Measurements from ENCODE around the gene KIF20A. TPM values are rescaled to one million over a fixed set of nuclear protein-coding genes. Genes with fewer than 3 reads are reported as not detected.

Gene KIF20A
- total and polyA plus RNA-seq, 2 donors (not counting 1 experiment from before 2014, with no cell fraction given), result 0.13 to 0.47 TPM

GRCh38 chr5:138157626-138158025, 21.3 kb upstream of the KIF20A start:
- WGBS (ENCODE audit: insufficient coverage), result 100% methylated on average over 1 of the region's 1 CpG
- no peak overlapping the region for H3K4me2 ChIP-seq (replicated peaks; ENCODE audit: low read depth, low read length, poor library complexity, severe bottlenecking)
- intact Hi-C loops (cut with micrococcal nuclease), result no loop called here
- no peaks in the 10 kb centered on the region for H3K4me1 ChIP-seq (ENCODE audit: control insufficient read depth in 2 of 2, insufficient read depth in 2 of 2, low read length in 2 of 2)
- no peak for ATAC-seq (ENCODE audit: low read depth)
- Mint-ChIP-seq H3K27ac (no peak overlapping the region), H3K4me1 (no peaks in the 10 kb centered on the region), H3K27me3 (no peaks in the 10 kb centered on the region), H3K9me3 (ENCODE audit: insufficient read depth) (no peaks in the 10 kb centered on the region), H3K4me3 (no peak overlapping the region)
- H3K27me3 ChIP-seq (replicated peaks in 1 of 4; ENCODE audit: control extremely low read depth in 1 of 4, control insufficient read depth in 3 of 4, insufficient read depth in 4 of 4, low read length in 3 of 4), result no peaks in the 10 kb centered on the region
- no peaks in the 10 kb centered on the region for H4K20me1 ChIP-seq (ENCODE audit: control insufficient read depth, insufficient read depth, low read length, poor library complexity, severe bottlenecking)
- no peak overlapping the region for H3K27ac ChIP-seq (ENCODE audit: low read length in 2 of 2)
- H3K9me3 ChIP-seq (ENCODE audit: control extremely low read depth in 1 of 3, control insufficient read depth in 2 of 3, insufficient read depth in 1 of 3, low read length in 2 of 3), result no peaks in the 10 kb centered on the region
- POLR2A ChIA-PET, result no interaction called here
- no peak overlapping the region for H3K9ac ChIP-seq (ENCODE audit: low read length)
- no peak overlapping the region for H2AFZ ChIP-seq (ENCODE audit: insufficient read depth, low read depth, low read length, poor library complexity, severe bottlenecking)
- CTCF ChIA-PET, result no interaction called here
- TF ChIP-seq EZH2 (IDR thresholded peaks at IDR 0.05; ENCODE audit: borderline replicate concordance, insufficient read depth, low read depth, low read length, poor library complexity, severe bottlenecking) (no peak), CTCF (IDR thresholded peaks at IDR 0.05) (no peak)
- DNase-seq, result no peak
- H3K4me3 ChIP-seq (ENCODE audit: control extremely low read depth in 1 of 5, extremely low read depth in 1 of 5, insufficient read depth in 1 of 5, low read depth in 2 of 5, low read length in 4 of 5), result no peak overlapping the region
- peaks cover 20 to 60% of the 10 kb centered on the region in 2 experiments for H3K36me3 ChIP-seq (replicated peaks in 1 of 2; ENCODE audit: control extremely low read depth in 1 of 2, control insufficient read depth in 1 of 2, extremely low read depth in 1 of 2, insufficient read depth in 2 of 2, low read length in 1 of 2)
- no peaks in the 10 kb centered on the region for H3K79me2 ChIP-seq (ENCODE audit: control insufficient read depth, insufficient read depth, low read length)

GRCh38 chr5:138159666-138160065, 19.2 kb upstream of the KIF20A start:
- no peak overlapping the region for H3K9ac ChIP-seq (ENCODE audit: low read length)
- H3K4me1 ChIP-seq (ENCODE audit: control insufficient read depth in 2 of 2, insufficient read depth in 2 of 2, low read length in 2 of 2), result no peaks in the 10 kb centered on the region
- peak overlapping the region; percentile 26 for H3K27ac Mint-ChIP-seq
- no peak overlapping the region for H3K4me3 Mint-ChIP-seq
- no peak for TF ChIP-seq EZH2 (IDR thresholded peaks at IDR 0.05; ENCODE audit: borderline replicate concordance, insufficient read depth, low read depth, low read length, poor library complexity, severe bottlenecking)
- TF ChIP-seq CTCF (IDR thresholded peaks at IDR 0.05), result no peak
- H3K79me2 ChIP-seq (ENCODE audit: control insufficient read depth, insufficient read depth, low read length), result no peaks in the 10 kb centered on the region
- DNase-seq (no peak), ATAC-seq (ENCODE audit: low read depth) (no peak)
- H3K27ac ChIP-seq (ENCODE audit: low read length in 2 of 2), result no peak overlapping the region
- ChIA-PET POLR2A (no interaction called here), CTCF (no interaction called here)
- H4K20me1 ChIP-seq (ENCODE audit: control insufficient read depth, insufficient read depth, low read length, poor library complexity, severe bottlenecking), result no peaks in the 10 kb centered on the region
- H3K27me3 ChIP-seq (replicated peaks in 1 of 4; ENCODE audit: control extremely low read depth in 1 of 4, control insufficient read depth in 3 of 4, insufficient read depth in 4 of 4, low read length in 3 of 4), result no peaks in the 10 kb centered on the region
- intact Hi-C loops (cut with micrococcal nuclease), result no loop called here
- H3K4me3 ChIP-seq (ENCODE audit: control extremely low read depth in 1 of 5, extremely low read depth in 1 of 5, insufficient read depth in 1 of 5, low read depth in 2 of 5, low read length in 4 of 5), result no peak overlapping the region
- H3K9me3 Mint-ChIP-seq (ENCODE audit: insufficient read depth), result no peaks in the 10 kb centered on the region
- peaks cover 29 to 81% of the 10 kb centered on the region in 2 experiments for H3K36me3 ChIP-seq (replicated peaks in 1 of 2; ENCODE audit: control extremely low read depth in 1 of 2, control insufficient read depth in 1 of 2, extremely low read depth in 1 of 2, insufficient read depth in 2 of 2, low read length in 1 of 2)
- no peaks in the 10 kb centered on the region for H3K9me3 ChIP-seq (ENCODE audit: control extremely low read depth in 1 of 3, control insufficient read depth in 2 of 3, insufficient read depth in 1 of 3, low read length in 2 of 3)
- H2AFZ ChIP-seq (ENCODE audit: insufficient read depth, low read depth, low read length, poor library complexity, severe bottlenecking), result no peak overlapping the region
- 100% methylated on average over 3 of the region's 5 CpGs for WGBS (ENCODE audit: insufficient coverage)
- H3K4me1 Mint-ChIP-seq, result no peaks in the 10 kb centered on the region
- H3K27me3 Mint-ChIP-seq, result no peaks in the 10 kb centered on the region
- H3K4me2 ChIP-seq (replicated peaks; ENCODE audit: low read depth, low read length, poor library complexity, severe bottlenecking), result no peak overlapping the region

Data from B cell (primary cell).